GM20431 (cell line): ENCODE measurements around the gene KHDC1L.
"Not testable (repeated sequence)": the region's sequence is repeated elsewhere in the genome, so short reads cannot be mapped to it uniquely, and the experiment has no call there.

Source experiments
- in situ Hi-C: fragments of 300-500 bp; cut with MseI, MboI; formaldehyde crosslinking; loops from one replicate; pipeline ENCODE4 v1.15.0; 2020; ENCODE audit warnings: low sequenced_read_pairs; ENCODE audit not compliant: unreplicated experiment

Gene KHDC1L, protein sequence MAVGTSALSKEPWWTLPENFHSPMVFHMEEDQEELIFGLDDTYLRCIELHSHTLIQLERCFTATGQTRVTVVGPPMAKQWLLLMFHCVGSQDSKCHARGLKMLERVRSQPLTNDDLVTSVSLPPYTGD

DNA sequence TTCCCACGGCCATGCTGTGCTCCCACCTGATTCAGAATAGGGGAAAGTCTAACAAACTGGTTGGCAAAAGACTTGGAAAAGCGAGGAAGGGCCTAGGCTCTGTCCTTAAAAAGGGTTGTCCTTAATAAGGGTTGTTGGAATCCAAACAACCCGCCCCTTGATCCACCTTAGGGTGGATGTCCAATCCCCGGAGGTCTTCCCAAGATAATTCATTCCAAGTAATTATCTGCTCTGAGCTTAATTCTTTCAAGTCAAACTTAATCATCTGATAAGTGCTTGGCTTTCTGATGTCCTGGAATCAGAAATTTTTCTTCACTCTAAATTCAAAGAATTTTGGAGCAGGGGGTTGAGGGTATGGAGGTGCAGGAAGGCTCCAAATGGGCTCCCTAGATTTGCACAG lies at the start of gene KHDC1L:
Gene KHDC1L (minus strand): TSS at position 101 of the 400 bp plus-strand sequence. CDS start 88 bp downstream, at position 13.
- in situ Hi-C loops: no loop called here

DNA sequence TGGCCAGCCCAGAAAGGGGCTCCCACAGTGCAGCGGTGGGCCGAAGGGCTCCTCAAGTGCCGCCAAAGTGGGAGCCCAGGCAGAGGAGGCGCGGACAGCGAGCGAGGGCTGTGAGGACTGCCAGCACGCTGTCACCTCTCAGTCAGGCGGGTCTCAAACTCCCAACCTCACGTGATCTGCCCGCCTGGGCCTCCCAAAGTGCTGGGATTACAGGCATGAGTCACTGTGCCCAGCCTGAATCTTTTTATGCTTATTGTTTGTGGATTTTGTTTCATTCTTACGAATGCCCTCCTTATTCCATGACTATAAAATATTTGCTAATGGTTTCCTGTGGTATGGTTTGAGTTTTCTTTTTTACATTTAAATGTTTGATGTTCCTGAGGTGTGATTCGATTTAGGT lies 44.0 kb upstream of the KHDC1L start:
- in situ Hi-C loops: not testable (repeated sequence)

DNA sequence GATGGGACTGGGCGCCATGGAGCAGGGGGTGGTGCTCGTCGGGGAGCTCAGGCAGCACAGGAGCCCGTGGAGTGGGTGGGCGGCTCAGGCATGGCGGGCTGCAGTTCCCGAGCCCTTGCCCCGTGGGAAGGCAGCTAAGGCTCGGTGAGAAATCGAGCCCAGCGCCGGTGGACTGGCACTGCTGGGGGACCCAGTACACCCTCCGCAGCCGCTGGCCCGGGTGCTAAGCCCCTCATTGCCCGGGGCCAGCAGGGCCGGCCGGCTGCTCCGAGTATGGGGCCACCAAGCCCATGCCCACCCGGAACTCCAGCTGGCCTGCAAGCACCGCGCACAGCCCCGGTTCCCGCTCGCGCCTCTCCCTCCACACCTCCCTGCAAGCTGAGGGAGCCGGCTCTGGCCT lies 43.6 kb upstream of the KHDC1L start:
- in situ Hi-C loops: not testable (repeated sequence)

DNA sequence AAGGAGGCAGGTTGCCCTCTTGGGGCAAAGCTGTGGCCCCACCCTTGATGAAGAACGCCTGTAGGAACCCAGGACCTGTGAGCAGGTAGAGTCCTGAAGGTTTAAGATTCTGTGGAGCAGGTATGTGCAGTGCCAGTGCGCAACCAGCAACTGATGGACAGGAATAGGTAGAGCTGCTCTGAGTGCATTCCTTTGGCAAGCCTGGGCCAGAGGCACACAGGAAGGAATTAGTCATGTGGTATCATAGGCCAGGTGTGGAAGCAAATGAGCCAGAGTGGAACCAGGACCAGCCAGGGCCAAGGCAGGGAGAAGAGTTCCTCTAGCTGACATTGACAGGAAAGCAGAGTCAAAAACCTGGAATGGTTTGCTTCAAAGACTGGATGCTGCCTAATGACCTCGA lies 39.1 kb upstream of the KHDC1L start:
- in situ Hi-C loops: no loop called here

DNA sequence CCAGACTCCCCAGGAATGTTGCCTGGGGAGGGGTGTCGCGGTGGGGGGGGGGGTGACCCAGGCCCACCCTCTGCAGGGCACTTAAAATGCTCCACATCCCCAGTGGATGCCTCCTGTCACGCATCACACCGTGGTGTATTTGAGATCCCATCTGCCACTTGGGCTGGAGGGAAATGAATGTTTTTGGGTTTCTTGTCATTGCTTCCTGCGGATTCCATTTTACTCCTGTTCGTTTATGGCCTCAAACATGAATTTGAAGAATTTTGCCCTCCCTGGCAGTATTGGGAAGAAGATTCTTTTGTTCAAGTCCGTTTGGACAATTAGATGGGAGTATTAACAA lies 38.2 kb upstream of the KHDC1L start:
- in situ Hi-C loops: no loop called here

DNA sequence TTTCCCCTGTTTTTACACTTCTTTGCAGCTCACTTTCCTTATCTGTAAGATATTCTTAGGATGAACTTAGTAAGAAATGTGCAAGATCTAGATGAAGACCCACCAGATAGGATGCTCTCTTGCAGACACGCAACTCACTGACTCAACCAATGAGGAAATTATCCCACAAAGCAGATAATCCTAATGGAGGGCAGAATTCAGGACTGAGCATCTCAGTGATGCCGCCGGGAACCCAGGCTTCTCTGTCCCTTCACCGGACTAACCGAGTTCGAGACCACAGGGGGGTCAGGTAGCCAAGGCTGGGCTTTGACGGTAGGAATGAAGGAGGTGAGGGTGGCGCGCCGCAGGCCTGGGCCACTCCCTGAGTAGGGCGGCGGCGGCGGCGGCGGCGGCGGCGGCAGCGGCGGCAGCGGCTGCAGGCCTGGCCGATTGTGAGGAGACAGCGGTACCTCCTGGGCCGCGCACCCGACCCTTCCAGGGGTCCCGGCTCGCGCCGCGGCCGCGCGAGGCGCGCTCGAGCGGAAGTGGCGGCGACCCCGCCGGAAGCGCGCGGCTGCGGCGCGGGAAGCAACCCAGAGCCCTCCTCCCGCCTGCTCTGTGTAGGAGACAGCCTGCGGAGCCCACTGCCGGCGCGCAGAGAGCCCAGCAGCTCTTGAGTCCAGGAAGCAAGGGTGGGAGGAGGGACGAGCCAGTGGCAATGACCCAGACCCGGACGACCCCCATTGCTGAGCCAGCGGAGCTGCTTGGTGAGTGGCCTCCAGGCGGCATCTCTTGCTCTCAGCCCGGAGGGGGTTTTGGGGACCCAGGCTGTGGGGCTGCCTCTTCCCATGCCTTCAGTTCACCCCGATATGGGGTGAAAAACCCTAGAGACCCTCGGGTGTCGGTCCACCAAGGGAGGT lies 37.6 kb upstream of the KHDC1L start, which contains the start of gene KHDC1:
Gene KHDC1 (minus strand): TSS at position 526 of the 899 bp plus-strand sequence. CDS start 20,679 bp downstream, outside the sequence.
- in situ Hi-C loops: no loop called here

DNA sequence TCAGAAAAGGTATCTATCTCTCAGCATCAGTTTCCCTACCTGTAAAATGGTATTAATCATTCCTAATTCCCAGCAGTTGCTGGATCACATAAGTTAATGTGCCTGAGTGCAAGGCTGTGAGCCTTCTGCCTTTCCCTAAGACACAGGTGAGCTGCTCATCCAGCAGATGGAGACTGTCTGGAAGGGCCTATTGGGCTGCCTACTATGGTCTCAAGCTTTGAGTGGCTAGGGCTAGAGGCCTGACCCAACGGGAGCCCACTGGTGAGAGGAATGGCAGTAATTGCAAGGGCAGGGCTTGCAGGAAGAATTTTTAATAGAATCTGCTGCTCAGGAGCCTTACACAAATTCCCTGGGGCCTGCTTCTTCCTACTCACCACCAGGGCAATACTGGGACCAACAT lies 33.4 kb upstream of the KHDC1L start:
- in situ Hi-C loops: no loop called here

DNA sequence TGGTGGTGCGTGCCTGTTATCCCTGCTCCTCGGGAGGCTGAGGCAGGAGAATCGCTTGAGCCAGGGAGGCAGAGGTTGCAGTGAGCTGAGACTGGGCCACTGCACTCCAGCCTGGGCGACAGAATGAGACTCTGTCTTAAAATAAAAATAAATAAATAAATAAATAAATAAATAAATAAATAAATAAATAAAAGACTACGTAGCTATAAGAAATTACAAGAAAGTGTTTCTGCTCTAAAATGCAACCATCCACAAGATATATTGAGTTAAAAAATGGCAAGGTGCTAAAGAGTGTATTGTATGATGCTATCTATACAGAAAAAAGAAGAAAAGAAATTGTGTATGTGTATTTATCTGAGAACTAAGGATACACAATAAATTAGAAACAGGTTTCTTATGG lies 29.0 kb upstream of the KHDC1L start:
- in situ Hi-C loops: not testable (repeated sequence)

DNA sequence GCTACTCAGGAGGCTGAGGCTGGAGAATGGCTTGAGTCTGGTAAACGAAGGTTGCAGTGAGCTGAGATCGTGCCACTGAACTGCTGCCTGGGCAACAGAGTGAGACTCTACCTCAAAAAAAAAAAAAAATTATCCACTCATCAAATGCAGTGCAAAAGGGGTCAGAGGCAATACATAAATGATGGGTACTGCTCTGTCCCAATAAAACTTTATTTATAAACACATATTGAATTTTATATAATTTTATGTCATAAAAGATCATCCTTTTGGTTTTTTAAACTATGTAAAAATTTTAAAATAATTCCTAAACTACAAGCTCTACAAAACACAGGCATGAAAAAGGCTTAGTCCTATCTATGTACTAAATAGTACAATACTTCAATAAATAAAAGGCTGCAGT lies 27.4 kb upstream of the KHDC1L start:
- in situ Hi-C loops: no loop called here

DNA sequence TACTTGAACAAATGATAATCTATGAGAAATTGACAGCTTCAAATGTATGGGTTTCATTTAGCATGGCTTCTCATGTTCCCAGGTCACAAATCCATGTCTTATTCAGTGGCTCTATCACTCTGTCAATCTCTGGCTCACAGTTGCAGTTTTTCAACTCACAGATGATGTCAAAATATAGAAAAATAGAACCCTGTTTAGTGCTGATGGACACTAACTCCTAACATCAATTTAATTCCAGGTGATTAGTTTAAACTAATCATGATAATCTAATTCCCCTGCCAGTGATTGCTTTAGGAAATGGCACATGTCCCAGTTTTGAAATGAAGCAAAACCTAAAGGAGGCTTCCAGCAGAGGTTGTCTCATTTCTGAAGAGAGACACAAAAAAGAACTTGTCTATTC lies 24.7 kb upstream of the KHDC1L start:
- in situ Hi-C loops: no loop called here

DNA sequence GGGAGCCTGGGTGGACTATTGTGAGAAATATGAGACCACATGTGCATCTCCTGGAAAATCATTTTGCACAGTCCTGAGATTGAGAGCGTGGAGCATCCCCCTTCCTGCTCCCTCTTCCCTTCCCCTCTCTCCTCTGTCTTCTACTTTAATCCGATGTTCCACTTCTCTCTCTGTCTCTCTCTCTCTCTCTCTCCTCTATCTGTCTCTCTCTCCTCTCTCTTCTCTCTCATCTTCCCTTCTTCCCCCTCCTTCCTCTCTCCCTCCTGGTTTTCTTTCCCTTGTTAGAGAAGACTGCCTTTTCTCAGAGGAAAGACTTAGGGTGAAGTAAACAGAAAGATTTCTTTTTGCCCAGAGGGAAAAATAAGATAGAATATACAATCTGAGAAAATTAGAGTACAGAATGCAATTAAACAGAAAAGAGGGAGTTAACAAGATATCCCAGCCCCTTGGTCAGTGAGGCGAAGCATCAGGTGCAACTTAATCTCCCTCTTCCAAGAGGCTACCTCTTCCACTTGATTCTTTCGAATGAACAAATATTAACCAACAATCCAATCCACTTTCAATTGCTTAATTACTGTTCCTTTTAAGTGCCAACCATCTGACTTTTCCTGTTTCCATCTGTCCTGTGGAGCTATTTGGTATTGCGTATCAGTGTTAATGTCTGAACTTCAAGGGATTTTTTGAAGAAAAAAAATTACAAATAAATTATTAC lies 23.1 kb upstream of the KHDC1L start:
- in situ Hi-C loops: no loop called here

DNA sequence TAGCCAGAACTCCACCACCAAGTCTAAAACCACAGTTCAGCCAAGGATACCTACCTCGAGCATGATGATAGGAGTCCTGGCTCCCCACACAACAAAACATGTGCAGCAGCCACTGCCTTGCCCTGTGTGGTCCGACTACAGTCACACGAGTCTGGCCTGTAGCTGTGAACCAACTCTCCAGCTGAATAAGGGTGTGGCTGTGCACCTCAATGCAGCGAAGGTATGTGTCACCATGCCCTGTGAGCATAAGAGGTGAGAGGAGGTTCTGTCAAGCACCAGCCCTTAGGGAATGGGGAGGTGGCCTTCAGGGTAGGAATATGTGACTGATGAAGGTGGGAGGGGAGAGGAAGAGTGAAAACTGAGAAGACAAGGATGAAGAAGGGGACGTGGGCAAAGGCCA lies 16.7 kb upstream of the KHDC1L start:
- in situ Hi-C loops: no loop called here

DNA sequence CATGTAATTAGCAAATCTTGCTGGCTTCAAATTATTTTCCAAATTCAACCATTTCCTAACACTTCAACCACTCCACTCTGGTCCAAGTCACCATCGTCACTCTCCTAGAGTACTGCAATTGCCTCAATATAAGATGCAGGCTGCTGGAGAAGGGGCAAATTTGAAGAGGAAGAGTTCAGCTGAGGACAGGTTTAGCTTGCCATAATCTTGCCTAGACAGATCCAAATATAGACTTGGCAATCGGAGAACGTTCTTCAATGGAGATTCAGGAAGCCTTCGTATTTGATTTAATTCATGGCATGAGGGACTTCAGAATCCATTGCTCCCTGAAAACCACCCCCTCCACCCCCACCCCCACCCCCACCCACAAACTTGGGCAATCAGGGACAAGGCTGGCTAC lies 15.4 kb upstream of the KHDC1L start:
- in situ Hi-C loops: no loop called here

DNA sequence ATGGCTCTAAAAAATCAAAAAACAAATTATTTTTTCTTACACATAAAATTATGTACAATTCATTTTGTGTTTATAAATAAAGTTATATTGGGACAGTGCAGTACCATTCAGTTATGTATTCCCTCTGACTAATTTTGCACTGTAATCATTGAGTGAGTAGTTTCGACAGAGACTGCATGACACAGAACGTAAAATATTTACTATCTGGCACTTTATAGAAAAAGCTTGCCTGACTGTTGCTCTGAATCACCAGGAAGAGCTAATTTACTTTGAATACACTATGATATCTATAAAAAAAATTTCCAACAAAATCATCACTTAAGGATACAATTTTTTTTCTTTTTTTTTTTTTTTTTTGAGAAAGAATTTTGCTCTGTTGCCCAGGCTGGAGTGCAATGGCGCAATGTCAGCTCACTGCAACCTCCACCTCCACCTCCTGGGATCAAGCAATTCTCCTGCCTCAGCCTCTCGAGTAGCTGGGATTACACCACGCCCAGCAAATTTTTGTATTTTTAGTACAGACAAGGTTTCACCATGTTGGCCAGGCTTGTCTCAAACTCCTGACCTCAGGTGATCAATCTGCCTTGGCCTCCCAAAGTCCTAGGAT lies 11.0 kb upstream of the KHDC1L start:
- in situ Hi-C loops: no loop called here

DNA sequence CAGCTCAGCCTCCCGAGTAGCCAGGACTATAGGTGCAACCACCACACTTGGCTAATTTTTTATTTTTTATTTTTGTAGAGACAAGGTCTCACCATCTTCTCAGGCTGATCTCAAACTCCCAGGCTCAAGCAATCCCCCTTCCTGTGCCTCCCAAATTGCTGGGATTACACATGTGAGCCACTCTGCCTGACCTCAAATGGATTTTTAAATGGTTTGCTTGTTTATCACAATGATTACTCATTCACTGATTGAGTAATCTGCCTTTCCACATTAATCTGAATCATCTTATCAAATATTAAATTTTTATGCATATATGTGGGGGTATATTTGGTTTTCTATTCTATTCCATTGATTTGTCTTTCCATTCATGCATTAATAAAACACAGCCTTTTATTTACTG lies 9.4 kb upstream of the KHDC1L start:
- in situ Hi-C loops: no loop called here

DNA sequence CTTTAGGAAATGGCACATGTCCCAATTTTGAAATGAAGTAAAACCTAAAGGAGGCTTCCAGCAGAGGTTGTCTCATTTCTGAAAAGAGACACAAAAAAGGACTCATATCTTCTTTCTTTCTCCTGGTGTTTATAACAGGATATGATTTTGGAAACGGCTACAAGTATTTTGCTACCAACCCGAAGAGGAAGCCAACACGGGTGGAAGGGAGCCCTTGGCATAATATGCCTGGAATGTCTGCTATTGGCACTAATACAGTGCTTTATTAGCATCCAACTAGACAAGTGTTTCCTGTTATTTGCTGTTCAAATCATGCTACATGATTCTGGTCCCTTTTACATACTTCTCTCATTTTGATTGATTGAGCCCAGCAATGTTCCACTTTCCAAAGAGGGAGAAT lies 8.7 kb upstream of the KHDC1L start:
- in situ Hi-C loops: not testable (repeated sequence)

DNA sequence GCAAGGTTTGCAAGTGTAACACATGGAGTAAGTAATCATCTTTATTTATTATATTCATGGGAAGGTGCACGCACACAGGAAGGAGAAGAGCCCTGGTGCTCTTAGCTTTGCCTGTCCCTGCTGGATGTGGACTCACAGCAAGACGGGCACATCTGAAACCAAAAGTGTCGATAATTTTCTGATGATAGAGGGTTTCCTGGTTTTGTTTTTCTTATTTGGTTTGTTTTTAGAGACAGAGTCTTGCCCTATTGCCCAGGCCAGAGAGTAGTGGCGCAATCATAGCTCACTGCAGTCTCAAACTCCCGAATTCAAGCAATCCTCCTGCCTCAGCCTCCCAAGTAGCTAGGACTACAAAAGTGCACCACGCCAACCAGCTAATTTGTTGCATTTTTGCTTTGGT lies 7.8 kb upstream of the KHDC1L start:
- in situ Hi-C loops: no loop called here

DNA sequence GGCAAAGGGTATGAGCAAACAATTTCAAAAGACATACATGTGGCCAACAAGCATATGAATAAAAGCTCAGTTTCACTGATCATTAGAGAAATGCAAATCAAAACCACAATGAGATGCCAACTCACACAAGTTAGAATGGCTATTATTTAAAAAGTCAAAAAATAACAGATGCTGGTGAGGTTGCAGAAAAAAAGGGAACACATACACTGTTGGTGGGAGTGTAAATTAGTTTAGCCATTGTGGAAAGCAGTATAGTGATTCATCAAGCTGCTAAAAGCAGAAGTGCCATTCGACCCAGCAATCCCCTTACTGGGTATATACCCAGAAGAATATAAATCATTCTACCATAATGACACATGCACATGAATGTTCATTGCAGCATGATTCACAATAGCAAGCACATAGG lies 6.7 kb upstream of the KHDC1L start:
- in situ Hi-C loops: no loop called here

DNA sequence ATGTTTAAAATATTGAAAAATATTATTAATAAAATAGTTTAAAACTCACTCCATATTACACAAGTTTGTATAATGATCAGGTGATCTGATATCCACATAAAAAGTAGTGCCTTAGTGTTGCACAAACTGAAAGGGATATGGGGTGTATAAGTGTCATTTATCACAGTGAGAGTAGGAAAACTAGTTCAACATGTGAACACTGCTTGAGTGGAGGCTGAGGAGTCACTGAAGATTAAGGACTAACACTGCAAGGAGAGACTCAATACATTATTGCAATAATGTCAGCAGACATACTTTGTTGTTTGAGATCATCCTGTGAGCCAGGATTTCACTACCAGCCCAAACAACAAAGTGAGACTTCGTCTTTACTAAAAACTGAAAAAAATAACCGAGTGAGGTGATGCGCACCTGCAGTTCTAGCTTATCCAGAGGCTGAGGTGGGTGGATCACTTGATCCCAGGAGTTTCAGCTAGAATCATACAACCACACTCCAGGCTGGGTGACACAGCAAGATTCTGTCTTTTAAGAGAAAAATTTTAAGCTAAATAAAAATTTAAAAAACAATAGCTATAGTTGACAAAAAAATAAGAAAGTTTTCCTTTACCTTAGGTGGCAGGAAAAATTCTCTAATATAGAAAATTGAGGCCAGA lies 2.4 kb upstream of the KHDC1L start:
- in situ Hi-C loops: no loop called here

DNA sequence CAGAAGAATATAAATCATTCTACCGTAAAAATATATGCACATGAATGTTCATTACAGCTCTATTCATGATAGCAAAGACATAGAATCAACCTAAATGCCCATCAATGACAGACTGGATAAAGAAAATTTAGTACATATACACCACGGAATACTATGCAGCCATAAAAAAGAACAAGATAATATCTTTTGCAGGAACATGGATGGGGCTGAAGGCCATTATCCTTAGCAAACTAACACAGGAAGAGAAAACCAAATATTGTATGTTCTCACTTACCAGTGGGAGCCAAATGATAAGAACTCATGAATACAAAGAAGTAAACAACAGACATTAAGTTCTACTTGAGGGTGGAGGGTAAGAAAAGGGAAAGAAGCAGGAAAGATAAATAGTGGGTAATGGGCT lies 8.4 kb downstream of the KHDC1L start:
- in situ Hi-C loops: no loop called here
